Mucosa of descending colon (tissue), 3 donors: ENCODE results near the gene PLEKHG3. TPM values are rescaled to one million over a fixed set of nuclear protein-coding genes. Genes with fewer than 3 reads are reported as not detected.

Experiments used
- ATAC-seq: fragments of 200-7000 bp; cut with Tn5 transposase; one replicate; pipeline ENCODE4 v1.9.1; 2020; ENCODE audit warnings: mild to moderate bottlenecking, moderate library complexity
- DNase-seq, 3 donors: peaks; one replicate each; pipeline ENCODE4 v3.0.0-alpha.2; 2020
- H3K36me3 ChIP-seq: fragments of 200-600 bp; one replicate; pipeline ENCODE4 v1.8.0; 2021; ENCODE audit warnings: low read depth, mild to moderate bottlenecking
- H3K4me1 ChIP-seq: fragments of 200-600 bp; one replicate; pipeline ENCODE4 v1.8.0; 2021; ENCODE audit warnings: low read depth, mild to moderate bottlenecking
- H3K4me3 ChIP-seq: fragments of 200-600 bp; one replicate; pipeline ENCODE4 v1.8.0; 2021; ENCODE audit warnings: mild to moderate bottlenecking
- H3K9me3 ChIP-seq: fragments of 200-600 bp; one replicate; pipeline ENCODE4 v1.8.0; 2021; ENCODE audit warnings: mild to moderate bottlenecking
- intact Hi-C, 2 donors: fragments of 100-400 bp; cut with DNase I in 1 of 2; cut with micrococcal nuclease in 1 of 2; formaldehyde crosslinking; loops; one replicate each; pipeline versions ENCODE4 v1.11.0 to v1.11.1; 2022; cut with DNase I, micrococcal nuclease
- total RNA-seq, 3 donors: library from RNA; stranded (reverse); fragmentation: NEBNext Ultra II Directional in 2 of 3; extraction: Animal tissue kit (Norgen Biotek cat#: 25700) in 2 of 3; gene quantifications; one replicate each; pipeline versions ENCODE4 v1.2.1 to v1.2.4, GENCODE V29; 2021 to 2023
- TF ChIP-seq, protein P1 (sequence below): fragments of 200-600 bp; IDR thresholded peaks from one replicate; pipeline ENCODE4 v1.8.0; 2022; ENCODE audit warnings: antibody characterized with exemption, mild to moderate bottlenecking
- donor health status: DM: no; HTN: no; CAD: no; lungs with moderate emphysema.
- donor health status: DM: no; HTN: no; CAD: no.
- donor health status: DM: no; HTN: yes; CAD: no.

PLEKHG3 gene
- total RNA-seq, 3 donors from 2014 or later, result 72.0 to 96.6 (median 91.4) TPM

DNA sequence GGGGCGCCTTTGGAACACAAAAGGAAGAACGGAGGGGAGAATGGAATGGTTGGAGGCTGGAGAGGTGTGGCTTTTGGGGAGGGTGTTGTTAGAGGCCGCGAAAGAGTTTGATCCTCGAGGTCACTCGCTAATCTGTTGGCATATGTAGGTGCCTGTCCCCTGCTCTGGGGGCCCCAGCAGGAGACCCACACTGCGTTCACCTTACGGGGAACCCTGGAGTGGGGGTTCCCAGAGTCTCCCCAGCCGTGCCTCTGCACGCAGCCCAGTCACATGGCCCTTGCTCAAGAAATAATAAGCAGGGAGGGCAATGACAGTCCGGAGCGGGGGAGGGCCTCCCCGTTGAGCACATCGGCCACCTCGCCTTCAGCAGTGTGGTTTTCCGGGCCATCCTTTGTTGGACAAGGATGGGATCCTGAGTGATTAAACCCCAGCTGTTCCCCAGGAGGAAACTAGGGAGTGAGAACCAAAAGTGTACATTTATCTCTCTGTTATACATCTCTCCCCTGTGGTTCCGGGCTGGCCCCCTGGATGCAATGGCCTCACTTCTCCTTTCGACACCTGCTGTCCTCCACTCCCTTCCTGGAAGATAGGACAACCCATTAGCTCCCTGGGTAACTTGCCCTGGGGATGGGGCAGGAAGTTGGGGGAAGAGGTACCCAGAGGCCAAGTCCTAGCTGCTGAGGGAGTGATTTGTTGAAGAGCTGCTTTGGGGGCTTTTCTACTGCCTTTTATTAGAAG is 1.3 kb downstream of the PLEKHG3 start:
- H3K4me1 ChIP-seq, result peaks cover 38% of the 10 kb centered on the region
- H3K9me3 ChIP-seq, result no peaks in the 10 kb centered on the region
- DNase-seq (peak in 2 of 3 donors; percentile 54 to 64), ATAC-seq (peak; percentile 6)
- TF ChIP-seq, protein P1, sequence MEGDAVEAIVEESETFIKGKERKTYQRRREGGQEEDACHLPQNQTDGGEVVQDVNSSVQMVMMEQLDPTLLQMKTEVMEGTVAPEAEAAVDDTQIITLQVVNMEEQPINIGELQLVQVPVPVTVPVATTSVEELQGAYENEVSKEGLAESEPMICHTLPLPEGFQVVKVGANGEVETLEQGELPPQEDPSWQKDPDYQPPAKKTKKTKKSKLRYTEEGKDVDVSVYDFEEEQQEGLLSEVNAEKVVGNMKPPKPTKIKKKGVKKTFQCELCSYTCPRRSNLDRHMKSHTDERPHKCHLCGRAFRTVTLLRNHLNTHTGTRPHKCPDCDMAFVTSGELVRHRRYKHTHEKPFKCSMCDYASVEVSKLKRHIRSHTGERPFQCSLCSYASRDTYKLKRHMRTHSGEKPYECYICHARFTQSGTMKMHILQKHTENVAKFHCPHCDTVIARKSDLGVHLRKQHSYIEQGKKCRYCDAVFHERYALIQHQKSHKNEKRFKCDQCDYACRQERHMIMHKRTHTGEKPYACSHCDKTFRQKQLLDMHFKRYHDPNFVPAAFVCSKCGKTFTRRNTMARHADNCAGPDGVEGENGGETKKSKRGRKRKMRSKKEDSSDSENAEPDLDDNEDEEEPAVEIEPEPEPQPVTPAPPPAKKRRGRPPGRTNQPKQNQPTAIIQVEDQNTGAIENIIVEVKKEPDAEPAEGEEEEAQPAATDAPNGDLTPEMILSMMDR, result no peak
- H3K4me3 ChIP-seq, result peak overlapping the region; percentile 73
- intact Hi-C loops, result no loop called here
- no peaks in the 10 kb centered on the region for H3K36me3 ChIP-seq

DNA sequence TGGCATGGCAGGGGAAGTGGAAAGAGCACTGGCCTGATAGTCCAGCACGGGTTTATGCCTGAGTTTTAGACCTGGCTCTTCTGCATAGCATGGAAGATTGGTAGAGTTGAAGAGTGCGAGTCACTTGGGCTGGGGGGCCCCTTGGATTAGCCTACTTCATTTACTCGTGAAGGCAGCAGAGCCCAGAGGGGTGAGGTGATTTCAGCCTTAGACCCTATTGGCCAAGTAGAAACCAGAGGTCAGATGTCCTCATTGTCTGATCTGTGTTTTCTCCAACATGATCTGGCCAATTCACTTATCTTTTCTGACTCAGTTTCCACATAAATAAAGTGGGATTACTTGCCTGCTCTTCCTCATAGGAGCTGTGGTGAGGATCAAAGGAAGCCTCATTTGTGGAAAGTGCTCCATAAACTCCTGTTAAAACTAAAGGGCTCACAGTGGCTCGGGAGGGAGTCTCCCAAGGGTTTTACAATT is 1.9 kb downstream of the PLEKHG3 start:
- Histone ChIP-seq H3K9me3 (no peaks in the 10 kb centered on the region), H3K36me3 (no peaks in the 10 kb centered on the region), H3K4me1 (peaks cover 35% of the 10 kb centered on the region), H3K4me3 (no peak overlapping the region)
- ATAC-seq (no peak), DNase-seq (no peak)
- intact Hi-C loops, result no loop called here
- TF ChIP-seq, protein P1, result no peak

DNA sequence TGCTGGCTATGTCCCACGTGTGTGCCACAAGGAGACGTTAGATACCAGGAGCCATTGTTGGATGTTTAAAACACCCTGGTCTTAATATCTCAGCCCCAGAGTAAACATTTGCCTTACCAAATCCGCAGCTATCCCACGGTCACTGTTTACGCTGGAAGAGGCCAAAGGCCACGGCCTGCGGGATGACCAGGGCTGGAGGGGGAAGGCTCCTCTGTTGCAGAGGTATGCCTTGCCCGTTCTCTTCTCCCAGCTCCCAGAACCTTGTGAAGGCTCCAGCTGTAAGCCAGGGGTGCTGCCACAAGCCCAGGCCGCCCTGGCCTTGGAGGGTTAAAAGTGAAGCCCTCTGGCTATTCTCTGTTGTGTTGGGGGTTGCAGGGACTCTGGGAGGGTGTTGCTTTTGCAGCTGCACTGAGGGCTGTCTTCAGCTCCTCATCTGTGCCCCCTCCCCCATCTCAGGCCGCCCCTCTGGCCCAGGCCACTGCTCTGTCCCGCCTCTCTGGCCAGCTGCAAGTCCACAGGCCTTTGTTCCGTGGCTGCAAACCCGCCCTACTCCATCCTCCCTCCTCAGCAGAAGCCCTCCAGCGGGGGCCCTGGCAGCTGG is 2.5 kb downstream of the PLEKHG3 start:
- DNase-seq (peak in 2 of 3 donors; percentile 46 to 65), ATAC-seq (no peak)
- intact Hi-C loops, result no loop called here

DNA sequence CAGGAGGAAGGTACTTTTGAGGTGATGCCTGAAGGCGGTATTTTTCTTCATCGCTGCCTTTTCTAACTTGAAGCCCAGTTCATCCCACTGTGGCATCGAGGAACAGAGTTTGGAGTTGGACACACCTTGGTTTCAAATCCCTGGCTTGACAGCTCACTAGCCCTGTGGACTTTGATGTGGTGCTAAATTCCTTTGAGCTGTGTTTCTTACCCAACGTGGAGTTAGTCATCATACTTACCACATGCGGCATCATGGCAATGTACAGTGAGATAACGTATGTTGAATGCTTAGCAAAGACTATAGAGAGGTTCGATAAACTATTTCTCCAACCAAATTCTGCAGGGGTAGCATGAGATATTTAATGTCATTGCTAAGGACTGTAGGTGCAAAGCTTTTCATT is 3.4 kb downstream of the PLEKHG3 start:
- peaks cover 33% of the 10 kb centered on the region for H3K4me1 ChIP-seq
- TF ChIP-seq, protein P1, result no peak
- ATAC-seq, result peak; percentile 37
- no peaks in the 10 kb centered on the region for H3K36me3 ChIP-seq
- intact Hi-C loops, result no loop called here
- DNase-seq, result no peak
- no peak overlapping the region for H3K4me3 ChIP-seq
- no peaks in the 10 kb centered on the region for H3K9me3 ChIP-seq

More for the DNA sequence above, 2.5 kb downstream of the PLEKHG3 start:
- TF ChIP-seq, protein P1, result no peak
- Histone ChIP-seq H3K9me3 (no peaks in the 10 kb centered on the region), H3K4me3 (no peak overlapping the region), H3K4me1 (peaks cover 35% of the 10 kb centered on the region), H3K36me3 (no peaks in the 10 kb centered on the region)

DNA sequence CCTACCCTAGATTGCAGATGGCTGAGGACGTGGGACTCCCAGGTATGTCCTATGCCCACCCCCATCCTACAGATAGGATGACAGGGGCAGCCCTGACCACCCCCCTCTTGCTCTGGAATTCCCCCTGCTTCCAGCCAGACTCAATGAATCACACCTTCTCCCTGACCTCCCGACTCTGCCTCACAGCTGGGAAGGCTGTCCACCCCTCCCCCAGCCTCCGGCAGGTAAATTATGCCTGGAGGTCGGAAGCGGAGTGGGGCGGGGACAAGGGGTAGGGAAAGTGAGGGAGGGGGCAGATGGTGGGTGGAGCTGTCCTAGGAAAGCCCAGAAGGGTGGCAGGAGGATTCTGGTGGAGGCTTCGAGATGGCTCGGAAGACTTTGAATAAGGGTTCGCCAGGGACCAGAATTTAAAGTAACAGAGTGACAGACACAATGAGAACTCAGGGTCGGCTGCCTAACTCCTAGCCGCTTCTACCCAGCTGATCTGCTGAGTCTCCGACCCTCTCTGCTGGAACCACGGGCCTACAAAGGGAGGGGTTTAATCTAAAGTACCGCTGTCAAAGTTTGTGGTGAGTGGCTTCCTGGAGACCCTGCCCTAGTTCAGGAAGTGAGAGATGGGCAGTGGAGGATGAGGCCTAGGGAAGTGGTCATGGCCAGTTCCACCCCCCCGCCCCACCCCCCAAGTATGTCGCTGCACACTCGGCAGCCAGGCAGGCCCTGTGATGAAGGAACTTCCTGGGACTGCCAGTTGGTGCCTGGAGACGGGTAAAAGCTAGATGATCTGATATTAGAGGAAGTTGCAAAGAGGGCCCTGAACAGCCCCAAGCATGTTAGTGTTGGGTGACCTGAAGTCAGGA is 4.2 kb downstream of the PLEKHG3 start:
- no peaks in the 10 kb centered on the region for H3K36me3 ChIP-seq
- ATAC-seq (peak; percentile 14), DNase-seq (peak in 2 of 3 donors; percentile 58 to 77)
- intact Hi-C loops, result no loop called here
- TF ChIP-seq, protein P1, result no peak
- peaks cover 33% of the 10 kb centered on the region for H3K4me1 ChIP-seq
- H3K4me3 ChIP-seq, result no peak overlapping the region
- H3K9me3 ChIP-seq, result no peaks in the 10 kb centered on the region
